Muscle layer of duodenum (tissue), 2 donors: ENCODE results near the gene PLEKHA6.

ENCODE experiments used
- H3K27ac ChIP-seq: one replicate; pipeline ENCODE4 v1.7.0; 2013; ENCODE audit warnings: mild to moderate bottlenecking, low read length
- H3K27me3 ChIP-seq: one replicate; pipeline ENCODE4 v1.7.0; 2013; ENCODE audit warnings: low read depth, mild to moderate bottlenecking, control low read depth, low read length
- H3K36me3 ChIP-seq, 2 donors: one replicate each; pipeline ENCODE4 v1.7.0; 2013; ENCODE audit warnings: low read length in 2 of 2, control low read depth in 1 of 2, mild to moderate bottlenecking in 1 of 2; ENCODE audit not compliant: insufficient read depth in 2 of 2, control insufficient read depth in 1 of 2
- H3K4me1 ChIP-seq, 2 donors: one replicate each; pipeline ENCODE4 v1.7.0; 2013; ENCODE audit warnings: low read length in 2 of 2, mild to moderate bottlenecking in 2 of 2, control low read depth in 1 of 2, moderate library complexity in 1 of 2; ENCODE audit not compliant: insufficient read depth in 2 of 2, control insufficient read depth in 1 of 2
- H3K4me3 ChIP-seq, 2 donors: one replicate each; pipeline ENCODE4 v1.7.0; 2013; ENCODE audit warnings: low read length in 2 of 2, low read depth in 1 of 2, mild to moderate bottlenecking in 1 of 2
- H3K9me3 ChIP-seq, 2 donors: one replicate each; pipeline ENCODE4 v1.7.0; 2013; ENCODE audit warnings: low read length in 2 of 2, control low read depth in 1 of 2, mild to moderate bottlenecking in 1 of 2; ENCODE audit not compliant: control insufficient read depth in 1 of 2
- donor health status: healthy.

PLEKHA6 gene

GRCh38 chr1:204340081-204340889, 19.4 kb downstream of the PLEKHA6 start:
- no peak overlapping the region for H3K27ac ChIP-seq
- no peaks in the 10 kb centered on the region for H3K36me3 ChIP-seq
- H3K4me3 ChIP-seq: no peak overlapping the region
- no peaks in the 10 kb centered on the region for H3K9me3 ChIP-seq
- no peaks in the 10 kb centered on the region for H3K27me3 ChIP-seq
- peaks cover 0 to 6% of the 10 kb centered on the region in 2 donors for H3K4me1 ChIP-seq

DNA sequence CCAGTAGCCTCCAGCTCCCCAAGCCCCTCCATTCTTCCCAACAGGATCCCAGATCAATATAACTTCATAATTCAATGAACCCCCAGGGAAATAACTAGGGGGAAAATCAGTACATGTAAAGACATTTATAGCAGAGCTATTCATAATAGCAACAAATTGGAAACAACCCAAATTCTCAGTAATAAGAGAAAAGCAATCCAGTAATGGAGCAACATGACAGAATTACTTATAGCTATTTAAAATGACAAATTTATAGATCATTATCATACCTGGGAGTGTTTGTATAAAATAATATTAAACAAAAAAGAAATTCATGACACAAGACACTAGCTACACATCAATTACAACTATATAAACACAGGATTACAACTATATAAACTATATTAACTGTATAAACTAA, 20.2 kb downstream of the PLEKHA6 start:
- peaks cover 0 to 6% of the 10 kb centered on the region in 2 donors for H3K4me1 ChIP-seq

GRCh38 chr1:204338997-204339396, 20.7 kb downstream of the PLEKHA6 start:
- Histone ChIP-seq H3K27me3 (no peaks in the 10 kb centered on the region), H3K27ac (no peak overlapping the region), H3K4me1 (peaks cover 0 to 6% of the 10 kb centered on the region in 2 donors), H3K4me3 (no peak overlapping the region), H3K9me3 (no peaks in the 10 kb centered on the region), H3K36me3 (no peaks in the 10 kb centered on the region)

More for the DNA sequence above, 20.2 kb downstream of the PLEKHA6 start:
- Histone ChIP-seq H3K4me3 (no peak overlapping the region), H3K27me3 (no peaks in the 10 kb centered on the region), H3K36me3 (no peaks in the 10 kb centered on the region), H3K27ac (no peak overlapping the region), H3K9me3 (no peaks in the 10 kb centered on the region)

GRCh38 chr1:204338360-204338759, 21.4 kb downstream of the PLEKHA6 start:
- Histone ChIP-seq H3K36me3 (no peaks in the 10 kb centered on the region), H3K27me3 (no peaks in the 10 kb centered on the region), H3K27ac (no peak overlapping the region), H3K9me3 (no peaks in the 10 kb centered on the region), H3K4me1 (peaks cover 3 to 6% of the 10 kb centered on the region in 2 donors), H3K4me3 (no peak overlapping the region)

DNA sequence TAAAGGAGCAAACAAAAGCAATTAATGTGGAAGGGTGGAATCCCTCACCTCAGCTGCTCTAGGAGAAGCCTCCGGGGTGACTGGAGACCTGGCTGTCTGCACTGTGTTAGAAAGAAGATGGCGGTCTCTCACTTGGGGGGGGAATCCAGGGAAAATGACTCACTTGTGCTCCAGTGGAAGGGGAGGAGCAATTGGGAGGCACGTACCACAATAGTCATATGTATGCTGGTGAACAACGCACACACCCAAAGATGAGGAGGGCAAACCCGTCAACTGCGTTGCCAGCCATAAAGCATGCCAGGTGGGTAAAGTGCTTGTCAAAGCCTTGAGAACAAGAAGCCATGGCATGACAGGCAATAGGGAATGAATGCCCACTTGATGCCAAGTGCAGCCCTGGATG, 22.1 kb downstream of the PLEKHA6 start:
- Histone ChIP-seq H3K36me3 (no peaks in the 10 kb centered on the region), H3K9me3 (no peaks in the 10 kb centered on the region), H3K27me3 (no peaks in the 10 kb centered on the region), H3K4me1 (peaks cover 6 to 11% of the 10 kb centered on the region in 2 donors), H3K27ac (no peak overlapping the region), H3K4me3 (no peak overlapping the region)

- no peak overlapping the region for H3K27ac ChIP-seq
- no peaks in the 10 kb centered on the region for H3K27me3 ChIP-seq
- H3K36me3 ChIP-seq: no peaks in the 10 kb centered on the region
- H3K9me3 ChIP-seq: no peaks in the 10 kb centered on the region
- H3K4me1 ChIP-seq: peaks cover 6 to 12% of the 10 kb centered on the region in 2 donors
- no peak overlapping the region for H3K4me3 ChIP-seq
These were observed 22.7 kb downstream of the PLEKHA6 start for GRCh38 chr1:204337036-204337429.

- peaks cover 6 to 12% of the 10 kb centered on the region in 2 donors for H3K4me1 ChIP-seq
- H3K27ac ChIP-seq: no peak overlapping the region
- H3K9me3 ChIP-seq: no peaks in the 10 kb centered on the region
- H3K36me3 ChIP-seq: no peaks in the 10 kb centered on the region
- H3K27me3 ChIP-seq: no peaks in the 10 kb centered on the region
- H3K4me3 ChIP-seq: no peak overlapping the region
These were observed 23.2 kb downstream of the PLEKHA6 start for GRCh38 chr1:204336421-204337035.

GRCh38 chr1:204335533-204335932, 24.2 kb downstream of the PLEKHA6 start:
- H3K27ac ChIP-seq: no peak overlapping the region

DNA sequence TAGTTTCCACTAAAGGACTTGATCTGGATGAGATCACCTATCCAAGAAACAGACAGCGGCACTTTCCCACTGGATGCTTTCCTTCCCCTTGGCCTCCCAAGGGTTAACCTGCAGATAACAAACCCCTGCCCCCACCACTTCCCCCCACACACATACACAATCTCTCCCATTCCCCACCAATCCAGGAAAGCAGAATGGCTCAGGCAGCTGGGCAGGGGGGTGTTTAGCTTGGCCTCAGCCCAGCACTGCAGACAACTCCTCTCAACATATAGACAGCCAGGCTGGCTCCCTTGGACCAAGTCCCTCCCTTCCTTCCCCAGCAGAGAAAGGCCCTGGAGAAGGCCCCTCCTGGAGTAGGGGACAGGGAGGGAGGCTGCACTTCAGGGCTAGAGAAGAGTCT, 24.6 kb downstream of the PLEKHA6 start:
- Histone ChIP-seq H3K36me3 (no peaks in the 10 kb centered on the region), H3K27ac (no peak overlapping the region), H3K4me3 (no peak overlapping the region), H3K9me3 (no peaks in the 10 kb centered on the region), H3K27me3 (no peaks in the 10 kb centered on the region), H3K4me1 (peaks cover 6 to 12% of the 10 kb centered on the region in 2 donors)

More at GRCh38 chr1:204335533-204335932, 24.2 kb downstream of the PLEKHA6 start:
- H3K36me3 ChIP-seq: no peaks in the 10 kb centered on the region
- H3K9me3 ChIP-seq: no peaks in the 10 kb centered on the region
- H3K27me3 ChIP-seq: no peaks in the 10 kb centered on the region
- no peak overlapping the region for H3K4me3 ChIP-seq
- H3K4me1 ChIP-seq: peaks cover 6 to 12% of the 10 kb centered on the region in 2 donors

DNA sequence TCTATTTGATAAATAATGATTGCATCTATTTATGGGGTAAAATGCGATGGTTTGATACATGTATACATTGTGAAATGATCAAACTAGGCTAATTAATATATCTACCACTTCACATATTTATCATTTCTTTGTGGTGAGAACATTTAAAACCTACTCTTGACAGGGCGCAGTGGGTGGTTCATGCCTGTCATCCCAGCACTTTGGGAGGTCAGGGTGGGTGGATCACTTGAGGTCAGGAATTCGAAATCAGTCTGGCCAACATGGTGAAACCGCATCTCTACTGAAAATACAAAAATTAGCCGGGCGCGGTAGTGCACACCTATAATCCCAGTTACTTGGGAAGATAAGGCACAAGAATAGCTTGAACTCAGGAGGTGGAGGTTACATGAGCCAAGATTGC, 25.3 kb downstream of the PLEKHA6 start:
- no peaks in the 10 kb centered on the region for H3K36me3 ChIP-seq
- peaks cover 6 to 12% of the 10 kb centered on the region in 2 donors for H3K4me1 ChIP-seq
- no peaks in the 10 kb centered on the region for H3K27me3 ChIP-seq

DNA sequence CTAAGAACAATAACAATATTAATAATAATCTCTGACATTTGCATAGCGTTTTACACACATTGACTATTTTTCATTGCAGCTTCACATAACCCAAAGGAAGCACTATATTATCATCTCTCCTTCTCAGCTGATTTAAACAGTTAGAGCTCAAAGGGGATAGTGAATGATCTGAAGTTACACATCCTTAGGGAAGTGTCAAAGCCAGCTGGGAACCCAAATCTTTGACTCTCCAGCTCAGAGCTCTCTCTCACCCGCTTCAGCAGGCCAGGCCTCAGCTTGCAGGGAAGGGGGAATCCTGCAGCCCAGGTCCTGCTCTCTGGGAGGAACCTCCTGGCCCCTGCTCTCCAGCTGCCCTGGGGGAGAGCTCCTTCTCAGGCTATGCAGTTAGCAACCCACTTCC, 26.3 kb downstream of the PLEKHA6 start:
- Histone ChIP-seq H3K4me3 (no peak overlapping the region), H3K9me3 (no peaks in the 10 kb centered on the region), H3K36me3 (no peaks in the 10 kb centered on the region), H3K27ac (no peak overlapping the region), H3K4me1 (peaks cover 4 to 12% of the 10 kb centered on the region in 2 donors), H3K27me3 (no peaks in the 10 kb centered on the region)

More for the DNA sequence above, 25.3 kb downstream of the PLEKHA6 start:
- Histone ChIP-seq H3K9me3 (no peaks in the 10 kb centered on the region), H3K4me3 (no peak overlapping the region), H3K27ac (no peak overlapping the region)
